ENCODE results near the gene PIEZO2.

Gene PIEZO2

GRCh38 chr18:11077548-11078187, 71.7 kb downstream of the PIEZO2 start:
- Mint-ChIP-seq H3K4me1 (ENCODE audit: low read depth) (no peaks in the 10 kb centered on the region), H3K36me3 (ENCODE audit: low read depth) (no peaks in the 10 kb centered on the region), H3K27ac (no peak overlapping the region), H3K4me3 (no peak overlapping the region), H3K27me3 (ENCODE audit: low read depth) (no peaks in the 10 kb centered on the region), H3K9me3 (no peaks in the 10 kb centered on the region)

- no peaks in the 10 kb centered on the region for H3K36me3 Mint-ChIP-seq (ENCODE audit: low read depth)
- no peaks in the 10 kb centered on the region for H3K27me3 Mint-ChIP-seq (ENCODE audit: low read depth)
- no peak overlapping the region for H3K4me3 Mint-ChIP-seq
- H3K9me3 Mint-ChIP-seq, result no peaks in the 10 kb centered on the region
- no peak overlapping the region for H3K27ac Mint-ChIP-seq
- H3K4me1 Mint-ChIP-seq (ENCODE audit: low read depth), result no peaks in the 10 kb centered on the region
These were observed 74.5 kb downstream of the PIEZO2 start for GRCh38 chr18:11074889-11075288.

- Mint-ChIP-seq H3K36me3 (ENCODE audit: low read depth) (no peaks in the 10 kb centered on the region), H3K27ac (no peak overlapping the region), H3K27me3 (ENCODE audit: low read depth) (no peaks in the 10 kb centered on the region), H3K4me3 (no peak overlapping the region), H3K9me3 (no peaks in the 10 kb centered on the region), H3K4me1 (ENCODE audit: low read depth) (no peaks in the 10 kb centered on the region)
These were observed 75.4 kb downstream of the PIEZO2 start for GRCh38 chr18:11073971-11074370.

GRCh38 chr18:11072632-11073031, 76.7 kb downstream of the PIEZO2 start:
- Mint-ChIP-seq H3K27ac (no peak overlapping the region), H3K4me3 (no peak overlapping the region), H3K4me1 (ENCODE audit: low read depth) (no peaks in the 10 kb centered on the region), H3K9me3 (no peaks in the 10 kb centered on the region), H3K36me3 (ENCODE audit: low read depth) (no peaks in the 10 kb centered on the region), H3K27me3 (ENCODE audit: low read depth) (no peaks in the 10 kb centered on the region)

GRCh38 chr18:11071300-11071699, 78.1 kb downstream of the PIEZO2 start:
- Mint-ChIP-seq H3K27me3 (ENCODE audit: low read depth) (no peaks in the 10 kb centered on the region), H3K4me1 (ENCODE audit: low read depth) (no peaks in the 10 kb centered on the region), H3K27ac (no peak overlapping the region)

GRCh38 chr18:11070593-11070992, 78.8 kb downstream of the PIEZO2 start:
- Mint-ChIP-seq H3K4me1 (ENCODE audit: low read depth) (no peaks in the 10 kb centered on the region), H3K4me3 (no peak overlapping the region), H3K27me3 (ENCODE audit: low read depth) (no peaks in the 10 kb centered on the region), H3K27ac (no peak overlapping the region), H3K36me3 (ENCODE audit: low read depth) (no peaks in the 10 kb centered on the region), H3K9me3 (peaks cover 5% of the 10 kb centered on the region)

More at GRCh38 chr18:11071300-11071699, 78.1 kb downstream of the PIEZO2 start:
- Mint-ChIP-seq H3K9me3 (no peaks in the 10 kb centered on the region), H3K4me3 (no peak overlapping the region), H3K36me3 (ENCODE audit: low read depth) (no peaks in the 10 kb centered on the region)

GRCh38 chr18:11066038-11066437, 83.3 kb downstream of the PIEZO2 start:
- H3K27me3 Mint-ChIP-seq (ENCODE audit: low read depth), result no peaks in the 10 kb centered on the region
- no peaks in the 10 kb centered on the region for H3K4me1 Mint-ChIP-seq (ENCODE audit: low read depth)
- peaks cover 5% of the 10 kb centered on the region for H3K9me3 Mint-ChIP-seq
- H3K27ac Mint-ChIP-seq, result no peak overlapping the region
- H3K4me3 Mint-ChIP-seq, result no peak overlapping the region
- no peaks in the 10 kb centered on the region for H3K36me3 Mint-ChIP-seq (ENCODE audit: low read depth)

- no peak overlapping the region for H3K27ac Mint-ChIP-seq
- peaks cover 5% of the 10 kb centered on the region for H3K9me3 Mint-ChIP-seq
- H3K36me3 Mint-ChIP-seq (ENCODE audit: low read depth), result no peaks in the 10 kb centered on the region
- H3K4me3 Mint-ChIP-seq, result no peak overlapping the region
- H3K4me1 Mint-ChIP-seq (ENCODE audit: low read depth), result no peaks in the 10 kb centered on the region
- no peaks in the 10 kb centered on the region for H3K27me3 Mint-ChIP-seq (ENCODE audit: low read depth)
These were observed 84.5 kb downstream of the PIEZO2 start for GRCh38 chr18:11064727-11065460.

GRCh38 chr18:11064106-11064505, 85.3 kb downstream of the PIEZO2 start:
- H3K27me3 Mint-ChIP-seq (ENCODE audit: low read depth), result no peaks in the 10 kb centered on the region
- no peaks in the 10 kb centered on the region for H3K4me1 Mint-ChIP-seq (ENCODE audit: low read depth)
- no peaks in the 10 kb centered on the region for H3K36me3 Mint-ChIP-seq (ENCODE audit: low read depth)
- no peak overlapping the region for H3K27ac Mint-ChIP-seq
- no peak overlapping the region for H3K4me3 Mint-ChIP-seq
- H3K9me3 Mint-ChIP-seq, result peaks cover 5% of the 10 kb centered on the region

GRCh38 chr18:11055721-11056120, 93.6 kb downstream of the PIEZO2 start:
- Mint-ChIP-seq H3K36me3 (ENCODE audit: low read depth) (no peaks in the 10 kb centered on the region), H3K4me3 (no peak overlapping the region)

GRCh38 chr18:11054497-11054896, 94.9 kb downstream of the PIEZO2 start:
- Mint-ChIP-seq H3K27me3 (ENCODE audit: low read depth) (no peaks in the 10 kb centered on the region), H3K4me1 (ENCODE audit: low read depth) (no peaks in the 10 kb centered on the region), H3K9me3 (no peaks in the 10 kb centered on the region), H3K36me3 (ENCODE audit: low read depth) (no peaks in the 10 kb centered on the region), H3K27ac (no peak overlapping the region), H3K4me3 (no peak overlapping the region)

More at GRCh38 chr18:11055721-11056120, 93.6 kb downstream of the PIEZO2 start:
- Mint-ChIP-seq H3K27me3 (ENCODE audit: low read depth) (no peaks in the 10 kb centered on the region), H3K27ac (no peak overlapping the region), H3K9me3 (no peaks in the 10 kb centered on the region), H3K4me1 (ENCODE audit: low read depth) (no peaks in the 10 kb centered on the region)

- Mint-ChIP-seq H3K9me3 (no peaks in the 10 kb centered on the region), H3K36me3 (ENCODE audit: low read depth) (no peaks in the 10 kb centered on the region)
These were observed 96.1 kb downstream of the PIEZO2 start for GRCh38 chr18:11053293-11053692.

GRCh38 chr18:11052800-11053199, 96.6 kb downstream of the PIEZO2 start:
- Mint-ChIP-seq H3K27me3 (ENCODE audit: low read depth) (no peaks in the 10 kb centered on the region), H3K4me3 (no peak overlapping the region), H3K4me1 (ENCODE audit: low read depth) (no peaks in the 10 kb centered on the region), H3K27ac (no peak overlapping the region), H3K9me3 (no peaks in the 10 kb centered on the region), H3K36me3 (ENCODE audit: low read depth) (no peaks in the 10 kb centered on the region)

More at GRCh38 chr18:11053293-11053692, 96.1 kb downstream of the PIEZO2 start:
- H3K4me3 Mint-ChIP-seq, result no peak overlapping the region
- H3K27me3 Mint-ChIP-seq (ENCODE audit: low read depth), result no peaks in the 10 kb centered on the region
- H3K4me1 Mint-ChIP-seq (ENCODE audit: low read depth), result no peaks in the 10 kb centered on the region
- no peak overlapping the region for H3K27ac Mint-ChIP-seq

GRCh38 chr18:11051462-11051861, 97.9 kb downstream of the PIEZO2 start:
- Mint-ChIP-seq H3K27me3 (ENCODE audit: low read depth) (no peaks in the 10 kb centered on the region), H3K9me3 (no peaks in the 10 kb centered on the region), H3K36me3 (ENCODE audit: low read depth) (no peaks in the 10 kb centered on the region), H3K4me3 (no peak overlapping the region), H3K27ac (no peak overlapping the region), H3K4me1 (ENCODE audit: low read depth) (no peaks in the 10 kb centered on the region)

GRCh38 chr18:11050966-11051365, 98.4 kb downstream of the PIEZO2 start:
- Mint-ChIP-seq H3K4me3 (no peak overlapping the region), H3K27ac (no peak overlapping the region), H3K36me3 (ENCODE audit: low read depth) (no peaks in the 10 kb centered on the region), H3K4me1 (ENCODE audit: low read depth) (no peaks in the 10 kb centered on the region), H3K27me3 (ENCODE audit: low read depth) (no peaks in the 10 kb centered on the region), H3K9me3 (no peaks in the 10 kb centered on the region)

Data from T-helper 1 cell treated with Interleukin-12 subunit alpha and Interleukin-12 subunit beta and Interleukin-4 antibody, amounts not matched to agents 30 μg/mL and 1 μg/mL, for 36 hours (primary cell).